ENCODE measurements around the gene PACSIN2.
"Not testable (repeated sequence)": the region's sequence is repeated elsewhere in the genome, so short reads cannot be mapped to it uniquely, and the experiment has no call there.

DNA sequence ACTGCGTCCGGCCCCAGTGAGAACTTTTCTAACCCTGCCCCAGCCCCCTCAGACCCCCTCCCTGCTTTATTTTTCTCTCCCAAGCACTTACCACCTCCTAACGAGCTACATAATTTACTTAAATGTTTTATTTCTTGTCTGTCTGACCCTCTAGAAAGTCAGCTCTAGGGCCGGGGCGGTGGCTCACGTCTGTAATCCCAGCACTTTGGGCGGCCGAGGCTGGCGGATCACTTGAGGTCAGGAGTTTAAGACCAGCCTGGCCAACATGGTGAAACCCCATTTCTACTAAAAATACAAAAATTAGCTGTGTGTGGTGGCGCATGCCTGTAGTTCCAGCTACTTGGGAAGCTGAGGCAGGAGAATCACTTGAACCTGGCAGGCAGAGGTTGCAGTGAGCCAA is 89.9 kb downstream of the PACSIN2 start:
- not testable (repeated sequence) for TF ChIP-seq CTCF (conservative IDR thresholded peaks at IDR 0.05); EZH2 (IDR thresholded peaks at IDR 0.05; ENCODE audit: low read depth)
